Naive thymus-derived CD8-positive, alpha-beta T cell (primary cell): ENCODE measurements around the gene GNGT2. TPM values are rescaled to one million over a fixed set of nuclear protein-coding genes. Genes with fewer than 3 reads are reported as not detected.

Experiments used
- ATAC-seq, 2 donors: fragments of 150-1000 bp; cut with Tn5 transposase in 1 of 2; sonication (Bioruptor Pico), chemical (Tn5 transposase) in 1 of 2; 1 replicate in 1 of 2; 2 replicates in 1 of 2; pipeline ENCODE4 v1.10.0; 2021; ENCODE audit warnings: mild to moderate bottlenecking in 2 of 2, moderate library complexity in 2 of 2
- POLR2A ChIA-PET: fragments of 350-600 bp; sonication (Branson Sonifier 250); formaldehyde crosslinking; loops from one replicate; lab custom pipeline; 2021; ENCODE audit warnings: antibody characterized with exemption; lab: Charles Lee
- DNase-seq, 10 donors: peaks; one replicate each; pipeline versions ENCODE4 v3.0.0 to v3.0.0-alpha.2; 2020 to 2022
- H3K27ac Mint-ChIP-seq, 10 donors: one replicate each; pipeline ENCODE4 v1.8.0; 2020 to 2022; ENCODE audit warnings: mild to moderate bottlenecking in 10 of 10, mixed read lengths in 10 of 10, moderate library complexity in 4 of 10, inconsistent platforms in 1 of 10
- H3K27me3 Mint-ChIP-seq, 5 donors: one replicate each; pipeline ENCODE4 v1.8.0; 2021 to 2022; ENCODE audit warnings: mixed read lengths in 5 of 5
- H3K36me3 Mint-ChIP-seq, 3 donors: one replicate each; pipeline ENCODE4 v1.8.0; 2020 to 2022; ENCODE audit warnings: mixed read lengths in 3 of 3, mild to moderate bottlenecking in 2 of 3, inconsistent platforms in 1 of 3
- H3K4me1 Mint-ChIP-seq, 4 donors: one replicate each; pipeline ENCODE4 v1.8.0; 2021 to 2022; ENCODE audit warnings: mixed read lengths in 4 of 4
- H3K4me3 Mint-ChIP-seq, 10 donors: one replicate each; pipeline ENCODE4 v1.8.0; 2020 to 2022; ENCODE audit warnings: mild to moderate bottlenecking in 10 of 10, mixed read lengths in 10 of 10, moderate library complexity in 6 of 10, inconsistent platforms in 1 of 10
- H3K9me3 Mint-ChIP-seq, 9 donors: one replicate each; pipeline ENCODE4 v1.8.0; 2020 to 2022; ENCODE audit warnings: mixed read lengths in 9 of 9, mild to moderate bottlenecking in 3 of 9, inconsistent platforms in 1 of 9, moderate library complexity in 1 of 9
- polyA plus RNA-seq, 3 donors: library from polyadenylated mRNA; unstranded; fragments of 300-500 nt; fragmentation: Illumina TruSeq; gene quantifications; one replicate each; pipeline ENCODE4 v1.2.3, GENCODE V29; 2021
- total RNA-seq, 8 experiments: library from RNA in 2 of 8; stranded (reverse) in 2 of 8; gene quantifications; one replicate each; pipeline ENCODE4 v1.2.3 and lab custom pipeline; 2021 to 2026

The GNGT2 gene
- total and polyA plus RNA-seq, 5 experiments from 2014 or later: 4.7 to 25.8 (median 14.7) TPM

- H3K27me3 Mint-ChIP-seq: peaks cover 15 to 54% (median 27%) of the 10 kb centered on the region in 5 donors
- H3K4me1 Mint-ChIP-seq: no peaks in the 10 kb centered on the region
- POLR2A ChIA-PET: no interaction called here
- H3K4me3 Mint-ChIP-seq: no peak overlapping the region
- H3K9me3 Mint-ChIP-seq: no peaks in the 10 kb centered on the region
- DNase-seq: no peak
- ATAC-seq: no peak
- no peaks in the 10 kb centered on the region for H3K36me3 Mint-ChIP-seq
- peak overlapping the region in 1 of 10 donors; percentile 6 for H3K27ac Mint-ChIP-seq
Measured at GRCh38 chr17:49157784-49158183, 52.6 kb downstream of the GNGT2 start.

GRCh38 chr17:49156256-49156655 is 54.1 kb downstream of the GNGT2 start:
- Mint-ChIP-seq H3K4me1 (no peaks in the 10 kb centered on the region), H3K27ac (no peak overlapping the region), H3K4me3 (no peak overlapping the region), H3K36me3 (no peaks in the 10 kb centered on the region), H3K27me3 (peaks cover 15 to 54% (median 27%) of the 10 kb centered on the region in 5 donors), H3K9me3 (no peaks in the 10 kb centered on the region)
- ATAC-seq: no peak
- POLR2A ChIA-PET: no interaction called here
- DNase-seq: no peak

Other genes with a start within 250 kb of the GNGT2 start
- gene GIP, start 242.0 kb downstream of the GNGT2 start, total RNA-seq: not detected
- gene GIP, start 242.0 kb downstream of the GNGT2 start, polyA plus RNA-seq: not detected
- gene IGF2BP1, start 213.2 kb downstream of the GNGT2 start, total RNA-seq: not detected
- gene IGF2BP1, start 213.2 kb downstream of the GNGT2 start, polyA plus RNA-seq: not detected
- gene B4GALNT2, start 77.8 kb downstream of the GNGT2 start, total RNA-seq: under 1 TPM in 1 of 2 experiments, not detected in 1; 0.05 TPM
- gene B4GALNT2, start 77.8 kb downstream of the GNGT2 start, polyA plus RNA-seq: not detected
- gene ABI3, start 133 bp upstream of the GNGT2 start, total RNA-seq: 10 to 100 TPM; 16.6 to 16.9 TPM
- gene ABI3, start 133 bp upstream of the GNGT2 start, polyA plus RNA-seq: 10 to 100 TPM; 27.7 to 50.7 (median 48.4) TPM
- not detected for gene PHOSPHO1, start 20.2 kb upstream of the GNGT2 start, total RNA-seq
- gene PHOSPHO1, start 20.2 kb upstream of the GNGT2 start, polyA plus RNA-seq: under 1 TPM; 0.25 to 0.62 (median 0.35) TPM
- 10 to 100 TPM; 56.5 to 62.2 TPM for gene ZNF652, start 151.7 kb upstream of the GNGT2 start, total RNA-seq
- gene ZNF652, start 151.7 kb upstream of the GNGT2 start, polyA plus RNA-seq: 10 to 100 TPM; 19.9 to 20.8 (median 20.1) TPM
- gene PHB1, start 204.3 kb upstream of the GNGT2 start, total RNA-seq: 10 to 100 TPM; 61.8 to 70.0 TPM
- 100 to 1,000 TPM; 156 to 196 (median 164) TPM for gene PHB1, start 204.3 kb upstream of the GNGT2 start, polyA plus RNA-seq